DMS79 treated with DMSO at 0.1 percent for 48 hours (cell line): ENCODE data around the gene TK2.
A peak's percentile ranks its signal among the peaks of the same experiment; 100 is the strongest.
"Not testable (repeated sequence)": the region's sequence is repeated elsewhere in the genome, so short reads cannot be mapped to it uniquely, and the experiment has no call there.

Experiments
- DNase-seq: peaks from one replicate; lab custom pipeline; 2025; lab: John Stamatoyannopoulos, UW

TK2 gene

GRCh38 chr16:66503030-66503429 lies 46.9 kb downstream of the TK2 start:
- DNase-seq, result no peak

GRCh38 chr16:66502020-66502913 lies 47.7 kb downstream of the TK2 start:
- DNase-seq, result no peak

- DNase-seq, result not testable (repeated sequence)
These were observed 48.4 kb downstream of the TK2 start for GRCh38 chr16:66501563-66501962.

- not testable (repeated sequence) for DNase-seq
These were observed 52.0 kb downstream of the TK2 start for GRCh38 chr16:66497921-66498320.

GRCh38 chr16:66496226-66496625 lies 53.7 kb downstream of the TK2 start:
- DNase-seq, result not testable (repeated sequence)

GRCh38 chr16:66495440-66495839 lies 54.5 kb downstream of the TK2 start:
- no peak for DNase-seq

GRCh38 chr16:66494916-66495315 lies 55.0 kb downstream of the TK2 start:
- DNase-seq, result no peak

- DNase-seq, result no peak
These were observed 56.2 kb downstream of the TK2 start for GRCh38 chr16:66493490-66494401.

- DNase-seq, result no peak
These were observed 58.2 kb downstream of the TK2 start for GRCh38 chr16:66491716-66492064.

GRCh38 chr16:66490774-66491715 lies 58.9 kb downstream of the TK2 start:
- no peak for DNase-seq

- DNase-seq, result no peak
These were observed 60.1 kb downstream of the TK2 start for GRCh38 chr16:66489818-66490217.

GRCh38 chr16:66489385-66489784 lies 60.5 kb downstream of the TK2 start:
- no peak for DNase-seq

- no peak for DNase-seq
These were observed 61.4 kb downstream of the TK2 start for GRCh38 chr16:66488505-66488904.

- no peak for DNase-seq
These were observed 62.2 kb downstream of the TK2 start for GRCh38 chr16:66487580-66488275.

- DNase-seq, result peak; percentile 5
These were observed 62.9 kb downstream of the TK2 start for GRCh38 chr16:66486773-66487579.

GRCh38 chr16:66486199-66486772 lies 63.6 kb downstream of the TK2 start:
- DNase-seq, result no peak

- no peak for DNase-seq
These were observed 64.5 kb downstream of the TK2 start for GRCh38 chr16:66485376-66485775.

GRCh38 chr16:66484453-66485213 lies 65.3 kb downstream of the TK2 start:
- no peak for DNase-seq
